ENCODE results near the gene EIF4G1.

The EIF4G1 gene

GRCh38 chr3:184352897-184353545, 38.6 kb downstream of the EIF4G1 start:
- DNase-seq = no peak

- no peak for DNase-seq
Observed at GRCh38 chr3:184353546-184353941, 39.1 kb downstream of the EIF4G1 start.

- DNase-seq = no peak
Observed at GRCh38 chr3:184354121-184354728, 39.8 kb downstream of the EIF4G1 start.

GRCh38 chr3:184354754-184355153, 40.3 kb downstream of the EIF4G1 start:
- DNase-seq = no peak

- DNase-seq = no peak
Observed at GRCh38 chr3:184355261-184356040, 41.0 kb downstream of the EIF4G1 start.

- DNase-seq = no peak
Observed at GRCh38 chr3:184357248-184358123, 43.1 kb downstream of the EIF4G1 start.

- no peak for DNase-seq
Observed at GRCh38 chr3:184358124-184358767, 43.8 kb downstream of the EIF4G1 start.

- DNase-seq = no peak
Observed at GRCh38 chr3:184358921-184359350, 44.5 kb downstream of the EIF4G1 start.

GRCh38 chr3:184359610-184360009, 45.2 kb downstream of the EIF4G1 start:
- DNase-seq = no peak

GRCh38 chr3:184360070-184360928, 45.9 kb downstream of the EIF4G1 start:
- DNase-seq = no peak

- DNase-seq = no peak
Observed at GRCh38 chr3:184360929-184361531, 46.6 kb downstream of the EIF4G1 start.

- peak; percentile 45 for DNase-seq
Observed at GRCh38 chr3:184361532-184361931, 47.1 kb downstream of the EIF4G1 start, which contains the start of the genes CLCN2 and POLR2H. Gene CLCN2, minus strand, starts transcription at chr3:184361605. Its CDS starts 126 bp downstream, at chr3:184361479. Gene POLR2H, plus strand, starts transcription at chr3:184361710. Its CDS starts 1,783 bp downstream, at chr3:184363493.

GRCh38 chr3:184361932-184362667, 47.7 kb downstream of the EIF4G1 start:
- DNase-seq = peak; percentile 57

GRCh38 chr3:184362668-184363546, 48.5 kb downstream of the EIF4G1 start:
- peak; percentile 98 for DNase-seq

GRCh38 chr3:184366619-184367289, 52.3 kb downstream of the EIF4G1 start:
- no peak for DNase-seq

GRCh38 chr3:184368116-184368515, 53.7 kb downstream of the EIF4G1 start:
- no peak for DNase-seq

GRCh38 chr3:184368586-184369183, 54.3 kb downstream of the EIF4G1 start:
- peak; percentile 8 for DNase-seq

GRCh38 chr3:184371570-184372018, 57.2 kb downstream of the EIF4G1 start:
- peak; percentile 83 for DNase-seq
